Ascending aorta (tissue), 2 donors: ENCODE results near the gene NSMCE4A. TPM values are rescaled to one million over a fixed set of nuclear protein-coding genes. Genes with fewer than 3 reads are reported as not detected.

Experiments used
- DNase-seq, 2 donors: peaks; one replicate each; pipeline ENCODE4 v3.0.0-alpha.2; 2019; ENCODE audit warnings: low spot score in 2 of 2
- H3K27ac ChIP-seq, 2 donors: fragments of 200-600 bp; sonication (generic); one replicate each; pipeline ENCODE4 v1.5.1; 2016 to 2017; ENCODE audit warnings: mild to moderate bottlenecking in 1 of 2
- H3K27me3 ChIP-seq: fragments of 200-600 bp; sonication (generic); one replicate; pipeline ENCODE4 v1.5.1; 2017
- H3K36me3 ChIP-seq, 2 donors: fragments of 200-600 bp; sonication (generic); one replicate each; pipeline ENCODE4 v1.5.1; 2016
- H3K4me1 ChIP-seq, 2 donors: fragments of 200-600 bp; sonication (generic); one replicate each; pipeline ENCODE4 v1.5.1; 2016 to 2017; ENCODE audit warnings: mild to moderate bottlenecking in 1 of 2
- H3K4me3 ChIP-seq, 2 donors: fragments of 200-600 bp; sonication (generic); one replicate each; pipeline ENCODE4 v1.5.1; 2016 to 2017; ENCODE audit warnings: mild to moderate bottlenecking in 1 of 2
- H3K9me3 ChIP-seq, 2 donors: fragments of 200-600 bp; sonication (generic); one replicate each; pipeline ENCODE4 v1.5.1; 2016
- intact Hi-C: fragments of 100-400 bp; cut with DNase I; formaldehyde crosslinking; loops from one replicate; pipeline ENCODE4 v1.15.1; 2023
- total RNA-seq: library from RNA; depleted of rRNA; stranded (reverse); fragments of >200 nt; gene quantifications from one replicate; pipeline ENCODE4 v1.1.0, GENCODE V29; 2016
- TF ChIP-seq, protein P1 (sequence below), 3 experiments: fragments of 200-600 bp in 2 of 3; fragments of 450-650 bp in 1 of 3; sonication (generic) in 2 of 3; IDR thresholded peaks; one replicate each; pipeline ENCODE4 v1.5.1; 2016 to 2019; ENCODE audit warnings: antibody characterized with exemption in 3 of 3, mild to moderate bottlenecking in 1 of 3, moderate library complexity in 1 of 3

Gene NSMCE4A
- total RNA-seq, 1 donor from 2014 or later = 63.3 TPM

- intact Hi-C loops = no loop called here
- TF ChIP-seq, protein P1, sequence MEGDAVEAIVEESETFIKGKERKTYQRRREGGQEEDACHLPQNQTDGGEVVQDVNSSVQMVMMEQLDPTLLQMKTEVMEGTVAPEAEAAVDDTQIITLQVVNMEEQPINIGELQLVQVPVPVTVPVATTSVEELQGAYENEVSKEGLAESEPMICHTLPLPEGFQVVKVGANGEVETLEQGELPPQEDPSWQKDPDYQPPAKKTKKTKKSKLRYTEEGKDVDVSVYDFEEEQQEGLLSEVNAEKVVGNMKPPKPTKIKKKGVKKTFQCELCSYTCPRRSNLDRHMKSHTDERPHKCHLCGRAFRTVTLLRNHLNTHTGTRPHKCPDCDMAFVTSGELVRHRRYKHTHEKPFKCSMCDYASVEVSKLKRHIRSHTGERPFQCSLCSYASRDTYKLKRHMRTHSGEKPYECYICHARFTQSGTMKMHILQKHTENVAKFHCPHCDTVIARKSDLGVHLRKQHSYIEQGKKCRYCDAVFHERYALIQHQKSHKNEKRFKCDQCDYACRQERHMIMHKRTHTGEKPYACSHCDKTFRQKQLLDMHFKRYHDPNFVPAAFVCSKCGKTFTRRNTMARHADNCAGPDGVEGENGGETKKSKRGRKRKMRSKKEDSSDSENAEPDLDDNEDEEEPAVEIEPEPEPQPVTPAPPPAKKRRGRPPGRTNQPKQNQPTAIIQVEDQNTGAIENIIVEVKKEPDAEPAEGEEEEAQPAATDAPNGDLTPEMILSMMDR (IDR thresholded peaks at IDR 0.05) = no peak
- peak; percentile 19 to 68 for DNase-seq
- no peaks in the 10 kb centered on the region for H3K9me3 ChIP-seq
- H3K27ac ChIP-seq = peak overlapping the region; percentile 32 to 49
- H3K4me3 ChIP-seq = no peak overlapping the region
- no peaks in the 10 kb centered on the region for H3K27me3 ChIP-seq
- no peaks in the 10 kb centered on the region for H3K36me3 ChIP-seq
- H3K4me1 ChIP-seq = peaks cover 0 to 20% of the 10 kb centered on the region in 2 donors
Observed at GRCh38 chr10:122013311-122013780, 38.3 kb upstream of the NSMCE4A start.

- intact Hi-C loops = no loop called here
- no peaks in the 10 kb centered on the region for H3K36me3 ChIP-seq
- H3K4me1 ChIP-seq = peaks cover 0 to 20% of the 10 kb centered on the region in 2 donors
- no peaks in the 10 kb centered on the region for H3K27me3 ChIP-seq
- TF ChIP-seq, protein P1 (IDR thresholded peaks at IDR 0.05) = no peak
- H3K9me3 ChIP-seq = no peaks in the 10 kb centered on the region
- DNase-seq = peak in 1 of 2 donors; percentile 11
- peak overlapping the region; percentile 32 to 49 for H3K27ac ChIP-seq
- H3K4me3 ChIP-seq = no peak overlapping the region
Observed at GRCh38 chr10:122012731-122013130, 37.7 kb upstream of the NSMCE4A start.

DNA sequence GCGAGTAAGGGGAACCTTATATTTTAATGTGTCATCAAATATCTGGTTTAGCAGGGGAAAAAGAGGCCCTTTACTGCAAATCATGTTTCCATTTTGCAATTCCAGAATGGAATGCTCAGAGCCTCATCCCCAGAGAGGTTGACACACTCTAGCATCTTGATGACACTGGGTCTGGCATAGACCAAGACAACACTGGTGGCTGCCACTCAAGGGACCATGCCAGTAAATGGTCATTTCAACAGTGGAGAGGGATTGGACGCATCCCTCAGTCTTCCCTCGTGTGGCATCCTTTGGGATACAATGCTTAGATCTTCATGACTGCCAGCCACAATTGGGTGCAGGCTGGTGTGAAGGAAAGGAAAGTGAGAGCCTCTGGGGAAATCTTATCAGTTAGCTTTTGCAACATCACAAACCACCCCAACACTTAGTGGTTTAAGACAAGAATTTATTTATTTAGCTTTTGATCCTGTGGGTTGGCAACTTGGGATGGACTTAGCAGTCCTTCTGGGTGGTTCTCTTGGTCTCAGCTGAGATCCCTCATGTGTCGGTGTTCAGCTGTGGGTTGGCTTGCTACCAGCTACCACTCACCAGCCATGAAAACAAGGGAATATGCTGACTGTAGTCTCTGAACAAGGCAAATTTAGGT is 35.5 kb upstream of the NSMCE4A start:
- intact Hi-C loops = no loop called here
- H3K4me1 ChIP-seq = peaks cover 0 to 20% of the 10 kb centered on the region in 2 donors
- TF ChIP-seq, protein P1 (IDR thresholded peaks at IDR 0.05) = no peak
- peak overlapping the region; percentile 29 to 58 for H3K27ac ChIP-seq
- no peaks in the 10 kb centered on the region for H3K36me3 ChIP-seq
- H3K9me3 ChIP-seq = no peaks in the 10 kb centered on the region
- no peak overlapping the region for H3K4me3 ChIP-seq
- H3K27me3 ChIP-seq = no peaks in the 10 kb centered on the region
- DNase-seq = no peak

GRCh38 chr10:122007415-122007814 is 32.4 kb upstream of the NSMCE4A start:
- DNase-seq = no peak
- Histone ChIP-seq H3K36me3 (peaks cover 0 to 4% of the 10 kb centered on the region in 2 donors), H3K27me3 (no peaks in the 10 kb centered on the region), H3K4me1 (peaks cover 0 to 10% of the 10 kb centered on the region in 2 donors), H3K9me3 (no peaks in the 10 kb centered on the region), H3K4me3 (no peak overlapping the region), H3K27ac (no peak overlapping the region)
- TF ChIP-seq, protein P1 (IDR thresholded peaks at IDR 0.05) = no peak
- intact Hi-C loops = no loop called here

GRCh38 chr10:122001698-122002097 is 26.7 kb upstream of the NSMCE4A start:
- intact Hi-C loops = no loop called here
- no peak for DNase-seq
- Histone ChIP-seq H3K4me1 (peaks cover 0 to 7% of the 10 kb centered on the region in 2 donors), H3K36me3 (peaks cover 0 to 12% of the 10 kb centered on the region in 2 donors), H3K27ac (no peak overlapping the region), H3K9me3 (peaks cover 0 to 14% of the 10 kb centered on the region in 2 donors), H3K27me3 (no peaks in the 10 kb centered on the region), H3K4me3 (no peak overlapping the region)
- TF ChIP-seq, protein P1 (IDR thresholded peaks at IDR 0.05) = no peak
